WTC11 (cell line): Measurements from ENCODE around the gene FAU.

Source experiments
- IRF2 ChIP-seq: sonication (generic); formaldehyde crosslinking; IDR thresholded peaks from 2 replicates; pipeline ENCODE4 v1.8.0; 2022; ENCODE audit warnings: low read depth, missing genetic modification reagents, borderline replicate concordance
- MXD4 ChIP-seq: fragments of 250-450 bp; sonication (Bioruptor Pico); IDR thresholded peaks from 2 replicates; pipeline ENCODE4 v1.8.0; 2021; ENCODE audit warnings: mild to moderate bottlenecking, moderate library complexity, borderline replicate concordance
- SP1 ChIP-seq: sonication (generic); formaldehyde crosslinking; conservative IDR thresholded peaks from 2 replicates; pipeline ENCODE4 v1.8.1; 2022; ENCODE audit warnings: missing genetic modification reagents
- TEAD4 ChIP-seq: sonication (generic); formaldehyde crosslinking; IDR thresholded peaks from 2 replicates; pipeline ENCODE4 v1.8.0; 2022; ENCODE audit warnings: mild to moderate bottlenecking, missing genetic modification reagents
- ZNF121 ChIP-seq: sonication (generic); formaldehyde crosslinking; IDR thresholded peaks from 2 replicates; pipeline ENCODE4 v1.8.0; 2023; ENCODE audit warnings: missing genetic modification reagents
- TF ChIP-seq, protein P1 (sequence below): fragments of 200-600 bp; IDR thresholded peaks from 2 replicates; pipeline ENCODE4 v1.8.0; 2022; ENCODE audit warnings: antibody characterized with exemption
- TF ChIP-seq, protein P2 (sequence below): sonication (generic); formaldehyde crosslinking; IDR thresholded peaks from 2 replicates; pipeline ENCODE4 v1.8.0; 2022; ENCODE audit warnings: missing genetic modification reagents
- TF ChIP-seq, protein P3 (sequence below): sonication (generic); formaldehyde crosslinking; conservative IDR thresholded peaks from 2 replicates; pipeline ENCODE4 v1.8.1; 2022; ENCODE audit warnings: mild to moderate bottlenecking, missing genetic modification reagents

DNA sequence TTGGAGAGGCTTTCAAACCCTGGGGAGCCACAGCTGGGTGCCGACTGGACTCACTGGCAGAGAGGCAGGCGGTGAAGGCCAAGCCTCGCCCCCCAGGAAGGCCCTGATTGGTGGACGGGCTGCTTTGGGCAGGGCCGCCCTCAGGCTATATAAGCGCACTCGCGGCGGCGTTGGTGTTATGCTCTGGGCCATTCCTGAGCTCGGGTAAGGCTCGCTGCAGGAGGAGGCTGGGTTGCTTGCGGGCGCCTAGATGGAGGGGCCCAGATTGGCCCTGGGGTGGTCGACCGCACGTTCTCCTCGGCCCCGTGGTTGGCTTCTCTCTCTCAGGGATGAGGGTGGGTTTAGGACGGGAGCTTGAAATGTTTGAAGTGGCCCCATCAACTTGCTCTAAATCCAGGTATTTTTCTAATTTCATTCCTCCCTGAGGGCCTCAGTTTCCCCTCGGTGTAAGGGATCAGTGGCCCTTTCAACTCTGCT, 48.2 kb upstream of the FAU start, which contains the start of gene SPDYC:
- TF ChIP-seq, protein P1, sequence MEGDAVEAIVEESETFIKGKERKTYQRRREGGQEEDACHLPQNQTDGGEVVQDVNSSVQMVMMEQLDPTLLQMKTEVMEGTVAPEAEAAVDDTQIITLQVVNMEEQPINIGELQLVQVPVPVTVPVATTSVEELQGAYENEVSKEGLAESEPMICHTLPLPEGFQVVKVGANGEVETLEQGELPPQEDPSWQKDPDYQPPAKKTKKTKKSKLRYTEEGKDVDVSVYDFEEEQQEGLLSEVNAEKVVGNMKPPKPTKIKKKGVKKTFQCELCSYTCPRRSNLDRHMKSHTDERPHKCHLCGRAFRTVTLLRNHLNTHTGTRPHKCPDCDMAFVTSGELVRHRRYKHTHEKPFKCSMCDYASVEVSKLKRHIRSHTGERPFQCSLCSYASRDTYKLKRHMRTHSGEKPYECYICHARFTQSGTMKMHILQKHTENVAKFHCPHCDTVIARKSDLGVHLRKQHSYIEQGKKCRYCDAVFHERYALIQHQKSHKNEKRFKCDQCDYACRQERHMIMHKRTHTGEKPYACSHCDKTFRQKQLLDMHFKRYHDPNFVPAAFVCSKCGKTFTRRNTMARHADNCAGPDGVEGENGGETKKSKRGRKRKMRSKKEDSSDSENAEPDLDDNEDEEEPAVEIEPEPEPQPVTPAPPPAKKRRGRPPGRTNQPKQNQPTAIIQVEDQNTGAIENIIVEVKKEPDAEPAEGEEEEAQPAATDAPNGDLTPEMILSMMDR, result no peak
- no peak for TF ChIP-seq TEAD4
- no peak for TF ChIP-seq ZNF121 (CRISPR knock-in tag)
- TF ChIP-seq SP1 (CRISPR knock-in tag), result peak; percentile 37; the same call in 1 of the 2 replicates
- no peak for TF ChIP-seq IRF2 (CRISPR knock-in tag)
- TF ChIP-seq, protein P2, sequence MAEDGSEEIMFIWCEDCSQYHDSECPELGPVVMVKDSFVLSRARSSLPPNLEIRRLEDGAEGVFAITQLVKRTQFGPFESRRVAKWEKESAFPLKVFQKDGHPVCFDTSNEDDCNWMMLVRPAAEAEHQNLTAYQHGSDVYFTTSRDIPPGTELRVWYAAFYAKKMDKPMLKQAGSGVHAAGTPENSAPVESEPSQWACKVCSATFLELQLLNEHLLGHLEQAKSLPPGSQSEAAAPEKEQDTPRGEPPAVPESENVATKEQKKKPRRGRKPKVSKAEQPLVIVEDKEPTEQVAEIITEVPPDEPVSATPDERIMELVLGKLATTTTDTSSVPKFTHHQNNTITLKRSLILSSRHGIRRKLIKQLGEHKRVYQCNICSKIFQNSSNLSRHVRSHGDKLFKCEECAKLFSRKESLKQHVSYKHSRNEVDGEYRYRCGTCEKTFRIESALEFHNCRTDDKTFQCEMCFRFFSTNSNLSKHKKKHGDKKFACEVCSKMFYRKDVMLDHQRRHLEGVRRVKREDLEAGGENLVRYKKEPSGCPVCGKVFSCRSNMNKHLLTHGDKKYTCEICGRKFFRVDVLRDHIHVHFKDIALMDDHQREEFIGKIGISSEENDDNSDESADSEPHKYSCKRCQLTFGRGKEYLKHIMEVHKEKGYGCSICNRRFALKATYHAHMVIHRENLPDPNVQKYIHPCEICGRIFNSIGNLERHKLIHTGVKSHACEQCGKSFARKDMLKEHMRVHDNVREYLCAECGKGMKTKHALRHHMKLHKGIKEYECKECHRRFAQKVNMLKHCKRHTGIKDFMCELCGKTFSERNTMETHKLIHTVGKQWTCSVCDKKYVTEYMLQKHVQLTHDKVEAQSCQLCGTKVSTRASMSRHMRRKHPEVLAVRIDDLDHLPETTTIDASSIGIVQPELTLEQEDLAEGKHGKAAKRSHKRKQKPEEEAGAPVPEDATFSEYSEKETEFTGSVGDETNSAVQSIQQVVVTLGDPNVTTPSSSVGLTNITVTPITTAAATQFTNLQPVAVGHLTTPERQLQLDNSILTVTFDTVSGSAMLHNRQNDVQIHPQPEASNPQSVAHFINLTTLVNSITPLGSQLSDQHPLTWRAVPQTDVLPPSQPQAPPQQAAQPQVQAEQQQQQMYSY (CRISPR knock-in tag), result no peak
- TF ChIP-seq MXD4 (CRISPR knock-in tag), result no peak
- TF ChIP-seq, protein P3, sequence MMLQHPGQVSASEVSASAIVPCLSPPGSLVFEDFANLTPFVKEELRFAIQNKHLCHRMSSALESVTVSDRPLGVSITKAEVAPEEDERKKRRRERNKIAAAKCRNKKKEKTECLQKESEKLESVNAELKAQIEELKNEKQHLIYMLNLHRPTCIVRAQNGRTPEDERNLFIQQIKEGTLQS, result no peak
